ENCODE results near the gene TECPR1. TPM values are rescaled to one million over a fixed set of nuclear protein-coding genes. Genes with fewer than 3 reads are reported as not detected.

The TECPR1 gene
- total RNA-seq, 1 experiment from 2014 or later = 13.9 TPM

DNA sequence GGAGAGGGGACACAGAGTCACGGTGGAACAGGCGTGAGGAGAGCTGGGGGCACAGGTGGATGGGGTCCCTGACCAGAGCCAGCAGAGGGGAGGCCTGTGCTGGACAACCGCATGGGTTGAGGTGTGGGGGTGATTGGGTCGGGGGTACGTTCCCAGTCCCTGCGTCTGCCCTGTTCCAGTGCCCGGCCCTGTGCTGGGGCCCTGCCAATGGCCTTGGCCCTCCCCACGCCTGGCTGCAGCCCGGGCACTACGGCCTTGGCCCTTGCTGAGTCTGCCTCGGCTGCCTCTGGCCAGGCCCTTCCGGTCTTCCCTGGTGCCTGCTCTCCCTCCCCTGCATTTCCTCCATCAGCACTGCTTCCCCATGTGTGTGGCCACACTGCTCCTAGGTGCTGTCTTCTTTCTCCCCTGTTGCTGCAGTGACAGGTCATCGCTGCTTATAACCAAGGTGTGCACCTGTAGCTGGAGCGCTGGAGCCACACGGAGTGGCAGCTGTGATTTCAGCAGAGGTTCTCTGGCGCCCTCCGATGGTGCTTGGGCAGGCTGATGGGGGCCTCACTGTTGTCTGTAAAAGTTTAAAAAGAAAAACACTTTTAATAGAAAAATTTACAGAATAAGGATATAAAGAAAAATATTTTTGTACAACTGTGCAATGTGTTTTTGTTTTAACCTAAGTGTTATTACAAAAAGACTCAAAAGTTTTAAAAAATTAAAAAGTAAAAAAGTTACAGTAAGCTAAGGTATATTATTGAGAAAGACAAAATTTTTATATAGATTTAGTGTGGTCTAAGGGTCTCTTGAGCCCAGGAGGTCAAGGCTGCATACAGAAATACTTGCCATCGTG lies 86.0 kb downstream of the TECPR1 start:
- H2BK120ac ChIP-seq (ENCODE audit: low read depth, low read length, poor library complexity, severe bottlenecking) = no peak overlapping the region
- TF ChIP-seq, protein P1, sequence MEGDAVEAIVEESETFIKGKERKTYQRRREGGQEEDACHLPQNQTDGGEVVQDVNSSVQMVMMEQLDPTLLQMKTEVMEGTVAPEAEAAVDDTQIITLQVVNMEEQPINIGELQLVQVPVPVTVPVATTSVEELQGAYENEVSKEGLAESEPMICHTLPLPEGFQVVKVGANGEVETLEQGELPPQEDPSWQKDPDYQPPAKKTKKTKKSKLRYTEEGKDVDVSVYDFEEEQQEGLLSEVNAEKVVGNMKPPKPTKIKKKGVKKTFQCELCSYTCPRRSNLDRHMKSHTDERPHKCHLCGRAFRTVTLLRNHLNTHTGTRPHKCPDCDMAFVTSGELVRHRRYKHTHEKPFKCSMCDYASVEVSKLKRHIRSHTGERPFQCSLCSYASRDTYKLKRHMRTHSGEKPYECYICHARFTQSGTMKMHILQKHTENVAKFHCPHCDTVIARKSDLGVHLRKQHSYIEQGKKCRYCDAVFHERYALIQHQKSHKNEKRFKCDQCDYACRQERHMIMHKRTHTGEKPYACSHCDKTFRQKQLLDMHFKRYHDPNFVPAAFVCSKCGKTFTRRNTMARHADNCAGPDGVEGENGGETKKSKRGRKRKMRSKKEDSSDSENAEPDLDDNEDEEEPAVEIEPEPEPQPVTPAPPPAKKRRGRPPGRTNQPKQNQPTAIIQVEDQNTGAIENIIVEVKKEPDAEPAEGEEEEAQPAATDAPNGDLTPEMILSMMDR (conservative IDR thresholded peaks at IDR 0.05) = peak; percentile 90
- no peak overlapping the region for H2BK20ac ChIP-seq (ENCODE audit: low read depth, low read length, poor library complexity, severe bottlenecking)
- no peak overlapping the region for H3K27ac ChIP-seq (ENCODE audit: insufficient read length, low read depth, low read length)
- H3K23me2 ChIP-seq (ENCODE audit: insufficient read length, low read depth, low read length, poor library complexity, severe bottlenecking) = no peaks in the 10 kb centered on the region
- no peak overlapping the region for H2AK5ac ChIP-seq (ENCODE audit: insufficient read length, low read length)
- no peaks in the 10 kb centered on the region for H3K9me3 ChIP-seq (ENCODE audit: control insufficient read depth, low read depth, low read length)
- peaks cover 14 to 25% of the 10 kb centered on the region in 2 experiments for H3K4me1 Mint-ChIP-seq
- H3K18ac ChIP-seq (ENCODE audit: insufficient read length, low read depth, low read length) = no peak overlapping the region
- H3K9me3 Mint-ChIP-seq = no peaks in the 10 kb centered on the region
- no peaks in the 10 kb centered on the region for H3K79me2 ChIP-seq (ENCODE audit: insufficient read depth, low read length)
- no peak overlapping the region for H2BK5ac ChIP-seq (ENCODE audit: insufficient read length, low read length)
- H3K56ac ChIP-seq (ENCODE audit: insufficient read length, low read depth, low read length) = no peak overlapping the region
- H3K36me3 Mint-ChIP-seq (ENCODE audit: insufficient read depth in 1 of 3, low read depth in 3 of 3) = peaks cover 0 to 2% (median 0%) of the 10 kb centered on the region in 3 experiments; a peak in 1 of 7 replicates
- H3T11ph ChIP-seq (ENCODE audit: low read length) = no peak overlapping the region
- H3K27ac Mint-ChIP-seq = 0 out of 7 replicates have a peak overlapping the region, but pooled peaks of 1 of the 3 experiments have one; percentile 71
- no peak overlapping the region for H2BK12ac ChIP-seq (ENCODE audit: insufficient read length, low read depth, low read length)
- no peak overlapping the region for H3K4me2 ChIP-seq (ENCODE audit: insufficient read depth, insufficient read length, low read length)
- H3K27me3 ChIP-seq (ENCODE audit: insufficient read depth, low read length) = no peaks in the 10 kb centered on the region
- no peaks in the 10 kb centered on the region for H4K20me1 ChIP-seq (ENCODE audit: control insufficient read depth, insufficient read depth, insufficient read length)
- H3K14ac ChIP-seq (ENCODE audit: insufficient read depth, low read length) = no peak overlapping the region
- H4K5ac ChIP-seq (ENCODE audit: insufficient read length, low read depth, low read length) = no peak overlapping the region
- H3K9ac ChIP-seq (ENCODE audit: extremely low read depth, insufficient read length, low read length) = no peak overlapping the region
- DNase-seq = peak; percentile 69
- H4K8ac ChIP-seq (replicated peaks; ENCODE audit: insufficient read length, low read depth, low read length) = no peak overlapping the region
- no peak overlapping the region for H3K4me3 Mint-ChIP-seq
- H2AFZ ChIP-seq (ENCODE audit: low read length) = no peak overlapping the region
- H4K91ac ChIP-seq (ENCODE audit: insufficient read length, low read depth, low read length) = no peak overlapping the region
- no peaks in the 10 kb centered on the region for H3K79me1 ChIP-seq (ENCODE audit: insufficient read depth, low read depth, low read length, poor library complexity, severe bottlenecking)
- H2BK15ac ChIP-seq (ENCODE audit: low read depth, low read length) = no peak overlapping the region
- no peaks in the 10 kb centered on the region for H3K27me3 Mint-ChIP-seq (ENCODE audit: low read depth)
- no peak overlapping the region for H3K4ac ChIP-seq (ENCODE audit: low read depth, low read length)
- H3K4me1 ChIP-seq (ENCODE audit: insufficient read depth, low read length) = no peaks in the 10 kb centered on the region
- no peak overlapping the region for H3K23ac ChIP-seq (ENCODE audit: insufficient read length, low read depth, low read length)
- WGBS (ENCODE audit: extremely low coverage, insufficient read length, low lambda C conversion rate) = no CpG with 5 or more reads among the region's 18 CpGs

Other genes starting within 250 kb of the TECPR1 start
- gene LMTK2, start 145.4 kb downstream of the TECPR1 start, total RNA-seq (2021) = 22.3 and 24.9 TPM in 2 replicates
- 1.4 and 2.1 TPM in 2 replicates for gene BHLHA15, start 40.8 kb downstream of the TECPR1 start, total RNA-seq (2021)
- 99.7 and 102 TPM in 2 replicates for gene BRI3, start 29.5 kb upstream of the TECPR1 start, total RNA-seq (2021)
- 25.9 and 29.9 TPM in 2 replicates for gene BAIAP2L1, start 148.9 kb upstream of the TECPR1 start, total RNA-seq (2021)